SK-N-SH (cell line): ENCODE measurements around the gene CES3. TPM values are rescaled to one million over a fixed set of nuclear protein-coding genes. Genes with fewer than 3 reads are reported as not detected.

Source experiments
- CTCF ChIA-PET: fragments of 300-600, 350-600 bp; formaldehyde crosslinking; extraction: SDS; loops from one replicate; lab custom pipeline; 2021; lab: Yijun Ruan, JAX
- POLR2A ChIA-PET: fragments of 350-600 bp; sonication (Branson Sonifier 250); formaldehyde crosslinking; extraction: SDS; loops from one replicate; lab custom pipeline; 2020; ENCODE audit warnings: antibody characterized with exemption, inconsistent platforms; lab: Yijun Ruan, JAX
- DNase-seq: peaks from one replicate; pipeline ENCODE4 v3.0.0; 2012
- H2AFZ ChIP-seq: fragments of 200-600 bp; sonication (generic); 2 replicates; pipeline ENCODE4 v1.8.1; 2016; ENCODE audit warnings: antibody characterized with exemption, mild to moderate bottlenecking, low read depth
- H3F3A ChIP-seq: fragments of 200-600 bp; sonication (generic); replicated peaks from 2 replicates; pipeline ENCODE3; 2016; ENCODE audit warnings: antibody characterized with exemption, mild to moderate bottlenecking; ENCODE audit not compliant: insufficient read depth
- H3K27ac ChIP-seq, 2 experiments: fragments of 200-500 bp in 1 of 2; fragments of 200-600 bp in 1 of 2; sonication (Bioruptor generic) in 1 of 2; sonication (generic), shearing (Covaris generic) in 1 of 2; 2 replicates each; pipeline versions ENCODE4 v1.5.1 to v1.6.1; 2014 to 2016; ENCODE audit warnings: low read depth in 2 of 2, inconsistent platforms in 1 of 2, low read length in 1 of 2, mild to moderate bottlenecking in 1 of 2, mixed read lengths in 1 of 2
- H3K27me3 ChIP-seq: fragments of 200-600 bp; sonication (generic), shearing (Covaris generic); 2 replicates; pipeline ENCODE4 v1.6.1; 2016; ENCODE audit warnings: mixed run types; ENCODE audit not compliant: insufficient read depth
- H3K36me3 ChIP-seq, 2 experiments: fragments of 200-500 bp in 1 of 2; fragments of 200-600 bp in 1 of 2; sonication (Bioruptor generic) in 1 of 2; sonication (generic) in 1 of 2; replicated peaks in 1 of 2; 2 replicates each; pipeline versions ENCODE3 to v1.5.1; 2014 to 2016; ENCODE audit warnings: low read length in 1 of 2, mild to moderate bottlenecking in 1 of 2; ENCODE audit not compliant: insufficient read depth in 2 of 2, control insufficient read depth in 1 of 2
- H3K4me1 ChIP-seq, 2 experiments: fragments of 200-500 bp in 1 of 2; fragments of 200-600 bp in 1 of 2; sonication (Bioruptor generic) in 1 of 2; sonication (generic), shearing (Covaris generic) in 1 of 2; 2 replicates each; pipeline versions ENCODE4 v1.5.1 to v1.6.1; 2014 to 2016; ENCODE audit warnings: low read depth in 1 of 2, low read length in 1 of 2, mixed run types in 1 of 2; ENCODE audit not compliant: insufficient read depth in 2 of 2, control insufficient read depth in 1 of 2
- H3K4me2 ChIP-seq: fragments of 200-600 bp; sonication (generic), shearing (Covaris generic); 2 replicates; pipeline ENCODE4 v1.6.1; 2017; ENCODE audit warnings: mixed run types
- H3K4me3 ChIP-seq, 2 experiments: fragments of 200-500 bp in 1 of 2; fragments of 200-600 bp in 1 of 2; sonication (Bioruptor generic) in 1 of 2; sonication (generic), shearing (Covaris generic) in 1 of 2; 2 replicates each; pipeline versions ENCODE4 v1.5.1 to v1.8.1; 2014 to 2016; ENCODE audit warnings: low read depth in 2 of 2, inconsistent platforms in 1 of 2, low read length in 1 of 2, mild to moderate bottlenecking in 1 of 2, mixed read lengths in 1 of 2, moderate library complexity in 1 of 2
- H3K79me2 ChIP-seq: fragments of 200-600 bp; sonication (generic); 2 replicates; pipeline ENCODE4 v1.8.1; 2017; ENCODE audit warnings: mild to moderate bottlenecking; ENCODE audit not compliant: insufficient read depth
- H3K9ac ChIP-seq: fragments of 200-600 bp; sonication (generic); 2 replicates; pipeline ENCODE4 v1.6.1; 2017; ENCODE audit warnings: mixed run types
- H3K9me2 ChIP-seq: fragments of 200-600 bp; sonication (generic); 2 replicates; pipeline ENCODE4 v1.6.1; 2017; ENCODE audit warnings: mixed run types
- H3K9me3 ChIP-seq: fragments of 200-600 bp; sonication (generic); 2 replicates; pipeline ENCODE4 v1.6.1; 2017; ENCODE audit warnings: mixed run types, mild to moderate bottlenecking, moderate library complexity
- H4K20me1 ChIP-seq: fragments of 200-600 bp; sonication (generic); 2 replicates; pipeline ENCODE4 v1.6.1; 2017; ENCODE audit warnings: mild to moderate bottlenecking, mixed run types; ENCODE audit not compliant: insufficient read depth
- EP300 ChIP-seq, 2 experiments: IDR thresholded peaks; 2 replicates each; pipeline versions ENCODE4 v1.4.0 to v1.6.1; 2012; ENCODE audit warnings: borderline replicate concordance in 1 of 2, low read depth in 1 of 2, low read length in 1 of 2
- EZH2phosphoT487 ChIP-seq: fragments of 200-600 bp; sonication (generic); IDR thresholded peaks from 2 replicates; pipeline ENCODE4 v1.6.1; 2017; ENCODE audit warnings: low read depth, mixed run types, mild to moderate bottlenecking, antibody characterized with exemption, moderate library complexity, borderline replicate concordance
- FOSL2 ChIP-seq: IDR thresholded peaks from 2 replicates; pipeline ENCODE4 v1.4.0; 2012; ENCODE audit warnings: low read depth, mild to moderate bottlenecking, moderate library complexity, borderline replicate concordance
- GABPA ChIP-seq: IDR thresholded peaks from 2 replicates; pipeline ENCODE4 v1.4.0; 2012; ENCODE audit warnings: low read depth, mild to moderate bottlenecking
- MEF2A ChIP-seq: IDR thresholded peaks from 2 replicates; pipeline ENCODE4 v1.4.0; 2012; ENCODE audit warnings: low read depth, borderline replicate concordance
- MXI1 ChIP-seq: IDR thresholded peaks from 2 replicates; pipeline ENCODE4 v1.6.1; 2012; ENCODE audit warnings: mild to moderate bottlenecking, low read depth, low read length, improper control_type of control experiment
- NFIC ChIP-seq: IDR thresholded peaks from 2 replicates; pipeline ENCODE4 v1.4.0; 2012; ENCODE audit warnings: borderline replicate concordance
- NRF1 ChIP-seq: IDR thresholded peaks from 2 replicates; pipeline ENCODE4 v1.6.1; 2012; ENCODE audit warnings: low read depth, mild to moderate bottlenecking, low read length
- RCOR1 ChIP-seq: fragments of 150-350 bp; IDR thresholded peaks from 2 replicates; pipeline ENCODE4 v1.6.1; 2017; ENCODE audit warnings: antibody characterized with exemption, low read length
- SIN3A ChIP-seq: IDR thresholded peaks from 2 replicates; pipeline ENCODE4 v1.6.1; 2012; ENCODE audit warnings: low read depth, mild to moderate bottlenecking, low read length, moderate library complexity, borderline replicate concordance
- SMC3 ChIP-seq: IDR thresholded peaks from 2 replicates; pipeline ENCODE4 v1.6.1; 2012; ENCODE audit warnings: low read depth, low read length, improper control_type of control experiment
- TAF1 ChIP-seq: IDR thresholded peaks from 2 replicates; pipeline ENCODE4 v1.6.1; 2012; ENCODE audit warnings: low read depth, mild to moderate bottlenecking, low read length, moderate library complexity, borderline replicate concordance
- TCF12 ChIP-seq: IDR thresholded peaks from 2 replicates; pipeline ENCODE4 v1.4.0; 2012
- TEAD4 ChIP-seq: IDR thresholded peaks from 2 replicates; pipeline ENCODE4 v1.4.0; 2012; ENCODE audit warnings: mild to moderate bottlenecking, borderline replicate concordance; ENCODE audit not compliant: insufficient read depth
- WGBS: methylation state at CpG from one replicate; pipeline ENCODE4 v1.1.6; 2017; ENCODE audit warnings: low lambda C conversion rate; 5-methylcytosine and 5-hydroxymethylcytosine counted together
- polyA plus RNA-seq, 3 experiments: library from polyadenylated mRNA; depleted of rRNA; stranded (reverse); fragments of >200 nt; gene quantifications; 2 replicates each; pipeline ENCODE4 v1.2.3, GENCODE V29; 2012
- TF ChIP-seq, protein P1 (sequence below): fragments of 200-600 bp; sonication (generic); IDR thresholded peaks from 2 replicates; pipeline ENCODE4 v1.6.1; 2017; ENCODE audit warnings: antibody characterized with exemption, mild to moderate bottlenecking, moderate library complexity
- TF ChIP-seq, protein P2 (sequence below): IDR thresholded peaks from 2 replicates; pipeline ENCODE4 v1.4.0; 2012; ENCODE audit warnings: low read depth, borderline replicate concordance
- TF ChIP-seq, protein P3 (sequence below): IDR thresholded peaks from 2 replicates; pipeline ENCODE4 v1.4.0; 2012; ENCODE audit warnings: low read depth, borderline replicate concordance

The CES3 gene
- polyA plus RNA-seq, 1 of the 3 experiments (the other 2 are of a cell fraction), result 1.4 TPM

DNA sequence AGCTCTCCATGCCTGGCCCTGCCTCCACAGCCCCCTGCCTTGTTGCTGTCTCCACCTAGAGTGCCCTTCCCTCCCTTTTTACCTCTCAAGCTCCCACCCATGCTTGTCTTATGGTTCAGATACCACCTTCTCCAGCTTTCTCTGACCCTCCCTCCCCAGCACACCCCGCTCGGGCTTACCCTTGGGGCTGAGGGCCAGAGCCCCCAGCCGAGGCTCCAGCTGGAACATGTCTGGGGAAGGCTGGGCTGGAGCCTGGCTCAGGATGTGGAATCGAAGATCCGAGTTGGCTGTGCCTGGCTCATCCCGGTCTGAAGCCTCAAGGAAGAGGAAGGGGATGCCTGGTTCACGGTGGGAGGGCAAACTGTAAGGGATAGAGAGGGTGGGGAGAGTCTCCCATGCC is 46.0 kb upstream of the CES3 start:
- Histone ChIP-seq H3F3A (no peaks in the 10 kb centered on the region), H2AFZ (no peak overlapping the region), H3K9ac (no peak overlapping the region), H3K27me3 (no peaks in the 10 kb centered on the region), H3K4me3 (no peak overlapping the region), H3K27ac (no peak overlapping the region), H3K9me2 (no peaks in the 10 kb centered on the region), H3K9me3 (no peaks in the 10 kb centered on the region), H3K4me1 (no peaks in the 10 kb centered on the region; a peak in 1 of 4 replicates), H4K20me1 (no peaks in the 10 kb centered on the region), H3K79me2 (no peaks in the 10 kb centered on the region), H3K36me3 (no peaks in the 10 kb centered on the region), H3K4me2 (no peak overlapping the region)
- DNase-seq, result no peak
- POLR2A ChIA-PET, result no interaction called here
- WGBS, result 31% methylated on average over 7 of the region's 7 CpGs
- CTCF ChIA-PET, result interaction anchor here (1.0 to 1.2 kb wide), 2 partner anchors 13 to 20 kb away, joined by 4 to 6 read pairs; no protein-coding TSS in a partner anchor
- TF ChIP-seq, protein P1, sequence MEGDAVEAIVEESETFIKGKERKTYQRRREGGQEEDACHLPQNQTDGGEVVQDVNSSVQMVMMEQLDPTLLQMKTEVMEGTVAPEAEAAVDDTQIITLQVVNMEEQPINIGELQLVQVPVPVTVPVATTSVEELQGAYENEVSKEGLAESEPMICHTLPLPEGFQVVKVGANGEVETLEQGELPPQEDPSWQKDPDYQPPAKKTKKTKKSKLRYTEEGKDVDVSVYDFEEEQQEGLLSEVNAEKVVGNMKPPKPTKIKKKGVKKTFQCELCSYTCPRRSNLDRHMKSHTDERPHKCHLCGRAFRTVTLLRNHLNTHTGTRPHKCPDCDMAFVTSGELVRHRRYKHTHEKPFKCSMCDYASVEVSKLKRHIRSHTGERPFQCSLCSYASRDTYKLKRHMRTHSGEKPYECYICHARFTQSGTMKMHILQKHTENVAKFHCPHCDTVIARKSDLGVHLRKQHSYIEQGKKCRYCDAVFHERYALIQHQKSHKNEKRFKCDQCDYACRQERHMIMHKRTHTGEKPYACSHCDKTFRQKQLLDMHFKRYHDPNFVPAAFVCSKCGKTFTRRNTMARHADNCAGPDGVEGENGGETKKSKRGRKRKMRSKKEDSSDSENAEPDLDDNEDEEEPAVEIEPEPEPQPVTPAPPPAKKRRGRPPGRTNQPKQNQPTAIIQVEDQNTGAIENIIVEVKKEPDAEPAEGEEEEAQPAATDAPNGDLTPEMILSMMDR, result no peak
- TF ChIP-seq EZH2phosphoT487 (no peak), TEAD4 (no peak), FOSL2 (no peak), MXI1 (no peak), RCOR1 (no peak), GABPA (no peak), MEF2A (no peak), NFIC (no peak), NRF1 (no peak), SIN3A (no peak), TCF12 (no peak), SMC3 (no peak), TAF1 (no peak), EP300 (IDR thresholded peaks at IDR 0.05; ENCODE audit: borderline replicate concordance in 1 of 2, low read depth in 1 of 2, low read length in 1 of 2) (no peak)
- TF ChIP-seq, protein P2, sequence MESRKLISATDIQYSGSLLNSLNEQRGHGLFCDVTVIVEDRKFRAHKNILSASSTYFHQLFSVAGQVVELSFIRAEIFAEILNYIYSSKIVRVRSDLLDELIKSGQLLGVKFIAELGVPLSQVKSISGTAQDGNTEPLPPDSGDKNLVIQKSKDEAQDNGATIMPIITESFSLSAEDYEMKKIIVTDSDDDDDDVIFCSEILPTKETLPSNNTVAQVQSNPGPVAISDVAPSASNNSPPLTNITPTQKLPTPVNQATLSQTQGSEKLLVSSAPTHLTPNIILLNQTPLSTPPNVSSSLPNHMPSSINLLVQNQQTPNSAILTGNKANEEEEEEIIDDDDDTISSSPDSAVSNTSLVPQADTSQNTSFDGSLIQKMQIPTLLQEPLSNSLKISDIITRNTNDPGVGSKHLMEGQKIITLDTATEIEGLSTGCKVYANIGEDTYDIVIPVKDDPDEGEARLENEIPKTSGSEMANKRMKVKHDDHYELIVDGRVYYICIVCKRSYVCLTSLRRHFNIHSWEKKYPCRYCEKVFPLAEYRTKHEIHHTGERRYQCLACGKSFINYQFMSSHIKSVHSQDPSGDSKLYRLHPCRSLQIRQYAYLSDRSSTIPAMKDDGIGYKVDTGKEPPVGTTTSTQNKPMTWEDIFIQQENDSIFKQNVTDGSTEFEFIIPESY, result no peak
- TF ChIP-seq, protein P3, sequence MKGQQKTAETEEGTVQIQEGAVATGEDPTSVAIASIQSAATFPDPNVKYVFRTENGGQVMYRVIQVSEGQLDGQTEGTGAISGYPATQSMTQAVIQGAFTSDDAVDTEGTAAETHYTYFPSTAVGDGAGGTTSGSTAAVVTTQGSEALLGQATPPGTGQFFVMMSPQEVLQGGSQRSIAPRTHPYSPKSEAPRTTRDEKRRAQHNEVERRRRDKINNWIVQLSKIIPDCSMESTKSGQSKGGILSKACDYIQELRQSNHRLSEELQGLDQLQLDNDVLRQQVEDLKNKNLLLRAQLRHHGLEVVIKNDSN, result no peak
